Endothelial cell (in vitro differentiated cells): ENCODE measurements around the gene UQCC5. TPM values are rescaled to one million over a fixed set of nuclear protein-coding genes. Genes with fewer than 3 reads are reported as not detected.

Source experiments
- DNase-seq: peaks from one replicate; pipeline ENCODE4 v3.0.0; 2021; ENCODE audit warnings: low spot score
- H3K27ac Mint-ChIP-seq: one replicate; pipeline ENCODE4 v1.8.0; 2021; ENCODE audit warnings: mixed read lengths, inconsistent platforms; ENCODE audit not compliant: unreplicated experiment
- H3K27me3 Mint-ChIP-seq: one replicate; pipeline ENCODE4 v1.8.0; 2021; ENCODE audit warnings: mild to moderate bottlenecking, moderate library complexity, mixed read lengths, inconsistent platforms; ENCODE audit not compliant: unreplicated experiment
- H3K36me3 Mint-ChIP-seq: one replicate; pipeline ENCODE4 v1.8.0; 2021; ENCODE audit warnings: mild to moderate bottlenecking, low read depth, mixed read lengths, inconsistent platforms; ENCODE audit not compliant: unreplicated experiment
- H3K4me1 Mint-ChIP-seq: one replicate; pipeline ENCODE4 v1.8.0; 2021; ENCODE audit warnings: mild to moderate bottlenecking, mixed read lengths, inconsistent platforms; ENCODE audit not compliant: unreplicated experiment
- H3K4me3 Mint-ChIP-seq: one replicate; pipeline ENCODE4 v1.8.0; 2021; ENCODE audit warnings: mild to moderate bottlenecking, mixed read lengths, inconsistent platforms; ENCODE audit not compliant: unreplicated experiment
- H3K9me3 Mint-ChIP-seq: one replicate; pipeline ENCODE4 v1.8.0; 2021; ENCODE audit warnings: mixed read lengths, inconsistent platforms; ENCODE audit not compliant: unreplicated experiment
- total RNA-seq: library from RNA; stranded (reverse); fragmentation: NEBNext Ultra II Directional; extraction: Animal tissue kit (Norgen Biotek cat#: 25700); gene quantifications from one replicate; pipeline ENCODE4 v1.2.1, GENCODE V29; 2021; ENCODE audit not compliant: unreplicated experiment
- TF ChIP-seq, protein P1 (sequence below): fragments of 200-600 bp; sonication (generic); IDR thresholded peaks from one replicate; pipeline ENCODE4 v1.5.0; 2021; ENCODE audit warnings: antibody characterized with exemption; ENCODE audit not compliant: unreplicated experiment

UQCC5 gene
- total RNA-seq, 1 donor from 2014 or later: 13.3 TPM

DNA sequence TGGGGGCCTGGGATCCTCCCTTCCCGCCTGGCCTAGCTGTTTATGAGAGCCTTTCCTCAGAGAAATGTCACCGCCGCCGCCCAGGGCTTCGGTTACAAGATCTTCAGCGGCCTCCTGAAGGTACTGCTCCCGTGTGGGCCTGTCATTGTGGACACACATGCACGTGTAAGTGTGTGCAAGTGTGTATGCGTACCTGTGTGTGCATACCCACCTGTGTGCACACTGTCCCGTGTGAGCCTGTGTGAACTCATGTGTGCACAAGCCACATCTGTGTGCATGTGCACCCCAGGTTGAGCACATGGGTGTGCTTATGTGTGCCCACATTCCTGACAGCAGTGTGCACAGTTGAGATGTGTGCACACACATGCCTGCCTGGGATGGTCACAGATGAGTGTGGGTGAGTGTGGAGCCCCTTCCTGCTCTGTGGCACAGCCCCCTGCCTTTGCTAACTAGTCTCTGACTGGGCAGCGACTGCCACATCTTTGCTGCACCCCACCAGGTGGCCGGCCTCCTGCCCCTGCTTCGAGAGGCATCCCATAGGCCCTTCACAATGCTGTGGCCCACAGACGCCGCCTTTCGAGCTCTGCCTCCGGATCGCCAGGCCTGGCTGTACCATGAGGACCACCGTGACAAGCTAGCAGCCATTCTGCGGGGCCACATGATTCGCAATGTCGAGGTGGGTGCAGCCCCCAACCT lies 16.8 kb upstream of the UQCC5 start:
- H3K4me1 Mint-ChIP-seq: no peaks in the 10 kb centered on the region
- H3K9me3 Mint-ChIP-seq: no peaks in the 10 kb centered on the region
- H3K27me3 Mint-ChIP-seq: peaks cover 16% of the 10 kb centered on the region
- TF ChIP-seq, protein P1, sequence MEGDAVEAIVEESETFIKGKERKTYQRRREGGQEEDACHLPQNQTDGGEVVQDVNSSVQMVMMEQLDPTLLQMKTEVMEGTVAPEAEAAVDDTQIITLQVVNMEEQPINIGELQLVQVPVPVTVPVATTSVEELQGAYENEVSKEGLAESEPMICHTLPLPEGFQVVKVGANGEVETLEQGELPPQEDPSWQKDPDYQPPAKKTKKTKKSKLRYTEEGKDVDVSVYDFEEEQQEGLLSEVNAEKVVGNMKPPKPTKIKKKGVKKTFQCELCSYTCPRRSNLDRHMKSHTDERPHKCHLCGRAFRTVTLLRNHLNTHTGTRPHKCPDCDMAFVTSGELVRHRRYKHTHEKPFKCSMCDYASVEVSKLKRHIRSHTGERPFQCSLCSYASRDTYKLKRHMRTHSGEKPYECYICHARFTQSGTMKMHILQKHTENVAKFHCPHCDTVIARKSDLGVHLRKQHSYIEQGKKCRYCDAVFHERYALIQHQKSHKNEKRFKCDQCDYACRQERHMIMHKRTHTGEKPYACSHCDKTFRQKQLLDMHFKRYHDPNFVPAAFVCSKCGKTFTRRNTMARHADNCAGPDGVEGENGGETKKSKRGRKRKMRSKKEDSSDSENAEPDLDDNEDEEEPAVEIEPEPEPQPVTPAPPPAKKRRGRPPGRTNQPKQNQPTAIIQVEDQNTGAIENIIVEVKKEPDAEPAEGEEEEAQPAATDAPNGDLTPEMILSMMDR: no peak
- no peak overlapping the region for H3K4me3 Mint-ChIP-seq
- DNase-seq: no peak
- H3K36me3 Mint-ChIP-seq: peaks cover 44% of the 10 kb centered on the region
- H3K27ac Mint-ChIP-seq: no peak overlapping the region

GRCh38 chr3:52520141-52520667 lies 16.2 kb upstream of the UQCC5 start:
- Mint-ChIP-seq H3K4me3 (no peak overlapping the region), H3K36me3 (peaks cover 42% of the 10 kb centered on the region), H3K27ac (no peak overlapping the region), H3K4me1 (no peaks in the 10 kb centered on the region), H3K27me3 (peaks cover 16% of the 10 kb centered on the region), H3K9me3 (no peaks in the 10 kb centered on the region)
- no peak for DNase-seq
- TF ChIP-seq, protein P1: no peak

DNA sequence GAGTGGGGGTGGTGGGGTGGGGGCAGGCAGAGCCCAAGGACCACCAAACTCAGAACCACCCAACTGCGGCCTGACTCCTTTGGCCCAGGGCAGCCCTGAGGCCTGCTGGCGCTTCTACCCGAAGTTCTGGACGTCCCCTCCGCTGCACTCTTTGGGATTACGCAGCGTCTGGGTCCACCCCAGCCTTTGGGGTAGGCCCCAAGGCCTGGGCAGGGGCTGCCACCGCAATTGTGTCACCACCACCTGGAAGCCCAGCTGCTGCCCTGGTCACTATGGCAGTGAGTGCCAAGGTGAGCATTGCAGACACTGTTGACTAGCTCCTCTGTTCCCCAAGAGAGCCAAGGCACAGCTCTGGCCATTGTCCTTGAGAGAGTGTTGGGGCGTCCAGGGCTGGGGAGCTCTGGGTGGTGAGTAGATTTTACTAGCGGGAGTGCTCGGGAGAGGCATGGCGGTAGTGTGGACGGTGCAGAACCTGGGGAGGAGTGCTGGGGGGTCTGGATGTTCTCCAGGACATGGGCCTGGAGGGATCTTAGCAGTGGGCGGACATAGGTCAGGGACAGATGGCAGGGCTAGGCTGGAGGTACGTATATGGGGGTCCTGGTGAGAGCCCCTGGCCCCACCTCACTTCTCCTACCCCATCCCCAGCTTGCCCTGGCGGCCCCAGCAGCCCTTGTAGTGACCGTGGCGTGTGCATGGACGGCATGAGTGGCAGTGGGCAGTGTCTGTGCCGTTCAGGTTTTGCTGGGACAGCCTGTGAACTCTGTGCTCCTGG lies 15.5 kb upstream of the UQCC5 start:
- peaks cover 48% of the 10 kb centered on the region for H3K36me3 Mint-ChIP-seq
- no peaks in the 10 kb centered on the region for H3K4me1 Mint-ChIP-seq
- no peak for DNase-seq
- peak overlapping the region; percentile 42 for H3K4me3 Mint-ChIP-seq
- H3K27me3 Mint-ChIP-seq: peaks cover 19% of the 10 kb centered on the region
- H3K9me3 Mint-ChIP-seq: no peaks in the 10 kb centered on the region
- TF ChIP-seq, protein P1: no peak
- H3K27ac Mint-ChIP-seq: no peak overlapping the region

DNA sequence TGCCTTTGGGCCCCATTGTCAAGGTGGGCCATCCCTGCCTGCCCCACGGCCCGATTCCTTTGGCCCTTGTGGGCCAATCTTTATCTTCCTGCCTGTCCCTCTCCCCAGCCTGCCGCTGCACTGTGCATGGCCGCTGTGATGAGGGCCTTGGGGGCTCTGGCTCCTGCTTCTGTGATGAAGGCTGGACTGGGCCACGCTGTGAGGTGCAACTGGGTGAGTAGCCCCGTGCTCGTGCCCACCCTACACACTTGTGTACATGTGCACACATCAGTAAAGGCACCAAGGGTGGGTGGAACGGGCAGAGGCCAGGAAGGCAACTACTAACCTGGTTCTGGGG lies 14.9 kb upstream of the UQCC5 start:
- TF ChIP-seq, protein P1: no peak
- Mint-ChIP-seq H3K27ac (no peak overlapping the region), H3K36me3 (peaks cover 53% of the 10 kb centered on the region), H3K4me1 (no peaks in the 10 kb centered on the region), H3K27me3 (peaks cover 21% of the 10 kb centered on the region), H3K4me3 (no peak overlapping the region), H3K9me3 (no peaks in the 10 kb centered on the region)
- no peak for DNase-seq
